Measurements from ENCODE around the gene P2RY10. TPM values are rescaled to one million over a fixed set of nuclear protein-coding genes. Genes with fewer than 3 reads are reported as not detected.

The P2RY10 gene
- total and polyA plus RNA-seq, 2 of the 13 experiments (the other 11 are each of a cell fraction or from before 2014, with no cell fraction given) = not detected

GRCh38 chrX:78950009-78950835 lies 5.0 kb downstream of the P2RY10 start:
- no peak overlapping the region for H2AFZ ChIP-seq (ENCODE audit: low read length)
- BruUV-seq (replicated peaks) = no TSS peak
- H4K20me1 ChIP-seq (ENCODE audit: insufficient read depth, low read length) = no peaks in the 10 kb centered on the region
- no peaks in the 10 kb centered on the region for H3K9me3 ChIP-seq (ENCODE audit: low read length)
- FAIRE-seq (no peak), ATAC-seq (no peak), DNase-seq (ENCODE audit: low spot score) (no peak)
- H3K4me2 ChIP-seq (ENCODE audit: low read depth, low read length) = no peak overlapping the region
- no peaks in the 10 kb centered on the region for H3K27me3 ChIP-seq (ENCODE audit: control insufficient read depth in 1 of 2, insufficient read depth in 2 of 2, low read length in 2 of 2)
- no peaks in the 10 kb centered on the region for H3K4me1 ChIP-seq (ENCODE audit: insufficient read depth, low read length)
- 3% methylated on average over 3 of the region's 3 CpGs for WGBS (ENCODE audit: low lambda C conversion rate)
- intact Hi-C loops (cut with micrococcal nuclease; ENCODE audit: unreplicated experiment) = no loop called here
- CTCF ChIA-PET (ENCODE audit: low intra/inter-chr PET ratio, low total read pairs) = no interaction called here
- H3K36me3 ChIP-seq (replicated peaks in 1 of 2; ENCODE audit: control insufficient read depth in 1 of 2, insufficient read depth in 2 of 2, low read length in 2 of 2) = no peaks in the 10 kb centered on the region
- no peak overlapping the region for H3K27ac ChIP-seq (ENCODE audit: extremely low read length, insufficient read depth, low read length)
- no peaks in the 10 kb centered on the region for H3K79me2 ChIP-seq (ENCODE audit: insufficient read depth, low read length)
- TF ChIP-seq ZNF501 (CRISPR knock-in tag; IDR thresholded peaks at IDR 0.05) (no peak), ZNF775 (CRISPR knock-in tag; IDR thresholded peaks at IDR 0.05; ENCODE audit: borderline replicate concordance) (no peak)
- in situ Hi-C loops (cut with HindIII; ENCODE audit: extremely low pct_ligation_motif_present, low pct_unique_long_range_greater_than_20kb) = no loop called here
- POLR2A ChIA-PET = no interaction called here
- H3K4me3 ChIP-seq (replicated peaks in 1 of 3; ENCODE audit: insufficient read depth in 1 of 3, low read depth in 2 of 3, low read length in 3 of 3) = no peak overlapping the region
- H3K9ac ChIP-seq (ENCODE audit: insufficient read depth, low read depth, low read length) = no peak overlapping the region

- no peaks in the 10 kb centered on the region for H3K4me1 ChIP-seq (ENCODE audit: insufficient read depth, low read length)
- H3K9me3 ChIP-seq (ENCODE audit: low read length) = no peaks in the 10 kb centered on the region
- 4% methylated on average over 2 of the region's 2 CpGs for WGBS (ENCODE audit: low lambda C conversion rate)
- no peak for TF ChIP-seq POGK (CRISPR knock-in tag; conservative IDR thresholded peaks at IDR 0.05)
- no peak for TF ChIP-seq KDM5B (CRISPR knock-in tag; IDR thresholded peaks at IDR 0.05; ENCODE audit: borderline replicate concordance)
- ATAC-seq (no peak), FAIRE-seq (no peak), DNase-seq (ENCODE audit: low spot score) (no peak)
- no peaks in the 10 kb centered on the region for H3K79me2 ChIP-seq (ENCODE audit: insufficient read depth, low read length)
- ChIA-PET CTCF (ENCODE audit: low intra/inter-chr PET ratio, low total read pairs) (no interaction called here), POLR2A (no interaction called here)
- no peaks in the 10 kb centered on the region for H4K20me1 ChIP-seq (ENCODE audit: insufficient read depth, low read length)
- H2AFZ ChIP-seq (ENCODE audit: low read length) = no peak overlapping the region
- H3K4me2 ChIP-seq (ENCODE audit: low read depth, low read length) = no peak overlapping the region
- intact Hi-C loops (cut with micrococcal nuclease; ENCODE audit: unreplicated experiment) (no loop called here), in situ Hi-C loops (cut with HindIII; ENCODE audit: extremely low pct_ligation_motif_present, low pct_unique_long_range_greater_than_20kb) (no loop called here)
- H3K4me3 ChIP-seq (replicated peaks in 1 of 3; ENCODE audit: insufficient read depth in 1 of 3, low read depth in 2 of 3, low read length in 3 of 3) = no peak overlapping the region
- no peaks in the 10 kb centered on the region for H3K36me3 ChIP-seq (replicated peaks in 1 of 2; ENCODE audit: control insufficient read depth in 1 of 2, insufficient read depth in 2 of 2, low read length in 2 of 2)
- H3K27me3 ChIP-seq (ENCODE audit: control insufficient read depth in 1 of 2, insufficient read depth in 2 of 2, low read length in 2 of 2) = no peaks in the 10 kb centered on the region
- H3K27ac ChIP-seq (ENCODE audit: extremely low read length, insufficient read depth, low read length) = no peak overlapping the region
- H3K9ac ChIP-seq (ENCODE audit: insufficient read depth, low read depth, low read length) = no peak overlapping the region
- BruUV-seq (replicated peaks) = no TSS peak
These were observed 12.0 kb downstream of the P2RY10 start for GRCh38 chrX:78957049-78957767.

All from HepG2 (cell line).